Mucosa of stomach (tissue), 1 donor: ENCODE measurements around the gene KLRF1.

ENCODE experiments used
- H3K27me3 ChIP-seq: one replicate; pipeline ENCODE4 v1.7.0; 2013; ENCODE audit warnings: mild to moderate bottlenecking, low read length; ENCODE audit not compliant: control insufficient read depth, insufficient read depth
- H3K36me3 ChIP-seq: one replicate; pipeline ENCODE4 v1.7.0; 2013; ENCODE audit warnings: low read length; ENCODE audit not compliant: control insufficient read depth, insufficient read depth
- H3K4me1 ChIP-seq: one replicate; pipeline ENCODE4 v1.7.0; 2013; ENCODE audit warnings: mild to moderate bottlenecking, low read length; ENCODE audit not compliant: control insufficient read depth, insufficient read depth
- H3K4me3 ChIP-seq: one replicate; pipeline ENCODE4 v1.7.0; 2013; ENCODE audit warnings: low read length
- H3K9ac ChIP-seq: one replicate; pipeline ENCODE4 v1.7.0; 2013; ENCODE audit warnings: mild to moderate bottlenecking, low read length, moderate library complexity
- H3K9me3 ChIP-seq: one replicate; pipeline ENCODE4 v1.7.0; 2013; ENCODE audit warnings: mild to moderate bottlenecking, low read length, moderate library complexity; ENCODE audit not compliant: control insufficient read depth
- donor health status: Pancreatic carcinoma.

KLRF1 gene

DNA sequence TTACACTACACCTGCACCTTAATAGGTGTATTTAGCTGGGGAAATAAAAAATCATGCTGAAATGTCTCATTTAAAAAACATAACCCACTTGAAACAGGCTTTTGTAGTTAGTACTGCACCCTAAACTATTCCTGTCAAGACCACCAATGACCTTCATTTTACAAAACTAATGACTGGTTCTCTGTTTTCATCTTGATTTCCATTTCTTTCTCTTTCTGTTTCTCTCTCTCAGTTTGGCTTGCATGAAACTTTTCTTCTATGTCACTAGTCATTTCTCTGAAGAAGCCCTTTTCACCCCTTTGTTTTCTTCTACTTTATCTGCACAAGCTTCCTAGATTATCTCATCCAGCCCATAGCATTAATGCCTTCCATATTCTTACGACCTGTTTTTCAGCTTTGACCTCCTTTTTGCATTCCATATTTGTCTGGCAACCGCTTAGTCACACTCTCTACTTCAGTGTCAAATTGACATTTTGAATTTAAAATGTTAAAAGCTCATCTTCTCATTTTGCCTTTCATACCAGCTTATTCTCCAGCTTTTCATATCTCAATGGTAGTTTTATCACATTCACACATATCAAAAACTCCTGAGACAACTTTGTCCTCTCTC, 32.7 kb upstream of the KLRF1 start:
- no peaks in the 10 kb centered on the region for H3K9me3 ChIP-seq
- H3K9ac ChIP-seq, result no peak overlapping the region
- H3K4me3 ChIP-seq, result no peak overlapping the region
- no peaks in the 10 kb centered on the region for H3K36me3 ChIP-seq
- H3K27me3 ChIP-seq, result no peaks in the 10 kb centered on the region
- no peaks in the 10 kb centered on the region for H3K4me1 ChIP-seq

GRCh38 chr12:9795945-9796344, 31.3 kb upstream of the KLRF1 start:
- Histone ChIP-seq H3K4me1 (no peaks in the 10 kb centered on the region), H3K27me3 (no peaks in the 10 kb centered on the region), H3K9me3 (no peaks in the 10 kb centered on the region), H3K4me3 (no peak overlapping the region), H3K36me3 (no peaks in the 10 kb centered on the region), H3K9ac (no peak overlapping the region)

- Histone ChIP-seq H3K4me3 (no peak overlapping the region), H3K4me1 (no peaks in the 10 kb centered on the region), H3K27me3 (no peaks in the 10 kb centered on the region), H3K9me3 (no peaks in the 10 kb centered on the region), H3K36me3 (no peaks in the 10 kb centered on the region), H3K9ac (no peak overlapping the region)
Measured at GRCh38 chr12:9796346-9796745, 30.9 kb upstream of the KLRF1 start.

GRCh38 chr12:9796971-9797370, 30.3 kb upstream of the KLRF1 start:
- no peak overlapping the region for H3K9ac ChIP-seq
- H3K27me3 ChIP-seq, result no peaks in the 10 kb centered on the region
- no peak overlapping the region for H3K4me3 ChIP-seq
- H3K9me3 ChIP-seq, result no peaks in the 10 kb centered on the region
- no peaks in the 10 kb centered on the region for H3K4me1 ChIP-seq
- H3K36me3 ChIP-seq, result no peaks in the 10 kb centered on the region

- Histone ChIP-seq H3K4me1 (no peaks in the 10 kb centered on the region), H3K4me3 (no peak overlapping the region), H3K9me3 (no peaks in the 10 kb centered on the region), H3K36me3 (no peaks in the 10 kb centered on the region), H3K27me3 (no peaks in the 10 kb centered on the region), H3K9ac (no peak overlapping the region)
Measured at GRCh38 chr12:9797722-9798619, 29.3 kb upstream of the KLRF1 start.

- Histone ChIP-seq H3K9ac (no peak overlapping the region), H3K4me1 (no peaks in the 10 kb centered on the region), H3K27me3 (no peaks in the 10 kb centered on the region), H3K36me3 (no peaks in the 10 kb centered on the region), H3K9me3 (no peaks in the 10 kb centered on the region), H3K4me3 (no peak overlapping the region)
Measured at GRCh38 chr12:9799961-9800360, 27.3 kb upstream of the KLRF1 start.

- H3K27me3 ChIP-seq, result no peaks in the 10 kb centered on the region
- no peaks in the 10 kb centered on the region for H3K36me3 ChIP-seq
- H3K9ac ChIP-seq, result no peak overlapping the region
- H3K4me1 ChIP-seq, result no peaks in the 10 kb centered on the region
- no peak overlapping the region for H3K4me3 ChIP-seq
- H3K9me3 ChIP-seq, result no peaks in the 10 kb centered on the region
Measured at GRCh38 chr12:9805883-9806282, 21.4 kb upstream of the KLRF1 start.

DNA sequence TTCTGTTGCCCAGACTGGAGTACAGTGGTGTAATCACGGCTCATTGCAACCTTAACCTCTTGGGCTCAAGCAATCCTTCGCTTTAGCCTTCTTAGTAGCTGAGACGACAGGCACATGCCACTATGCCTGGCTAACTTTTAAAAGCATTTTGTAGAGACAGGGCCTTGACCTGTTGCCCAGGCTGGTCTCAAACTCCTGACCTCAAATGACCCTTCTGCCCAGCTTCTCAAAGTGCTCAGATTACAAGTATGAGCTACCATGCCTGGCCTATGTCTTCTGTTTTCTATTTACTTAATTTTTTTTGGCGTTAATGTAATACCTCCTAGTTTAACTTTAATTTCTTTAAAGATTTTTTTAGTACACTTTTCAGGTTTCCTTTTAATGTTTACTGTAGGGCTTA, 20.6 kb upstream of the KLRF1 start:
- no peaks in the 10 kb centered on the region for H3K27me3 ChIP-seq

GRCh38 chr12:9808504-9808903, 18.8 kb upstream of the KLRF1 start:
- H3K36me3 ChIP-seq, result no peaks in the 10 kb centered on the region
- no peak overlapping the region for H3K4me3 ChIP-seq
- peaks cover under 1% of the 10 kb centered on the region for H3K27me3 ChIP-seq
- H3K9ac ChIP-seq, result no peak overlapping the region
- H3K9me3 ChIP-seq, result no peaks in the 10 kb centered on the region
- no peaks in the 10 kb centered on the region for H3K4me1 ChIP-seq

More for the DNA sequence above, 20.6 kb upstream of the KLRF1 start:
- H3K9me3 ChIP-seq, result no peaks in the 10 kb centered on the region
- no peaks in the 10 kb centered on the region for H3K36me3 ChIP-seq
- no peaks in the 10 kb centered on the region for H3K4me1 ChIP-seq
- no peak overlapping the region for H3K9ac ChIP-seq
- H3K4me3 ChIP-seq, result no peak overlapping the region

- Histone ChIP-seq H3K4me3 (no peak overlapping the region), H3K27me3 (peaks cover 6% of the 10 kb centered on the region), H3K9me3 (no peaks in the 10 kb centered on the region), H3K4me1 (peaks cover 5% of the 10 kb centered on the region), H3K36me3 (no peaks in the 10 kb centered on the region), H3K9ac (no peak overlapping the region)
Measured at GRCh38 chr12:9809338-9809737, 17.9 kb upstream of the KLRF1 start.

- Histone ChIP-seq H3K9me3 (no peaks in the 10 kb centered on the region), H3K36me3 (no peaks in the 10 kb centered on the region), H3K9ac (no peak overlapping the region), H3K4me3 (no peak overlapping the region), H3K27me3 (peaks cover 6% of the 10 kb centered on the region), H3K4me1 (peaks cover 5% of the 10 kb centered on the region)
Measured at GRCh38 chr12:9809866-9810265, 17.4 kb upstream of the KLRF1 start.

DNA sequence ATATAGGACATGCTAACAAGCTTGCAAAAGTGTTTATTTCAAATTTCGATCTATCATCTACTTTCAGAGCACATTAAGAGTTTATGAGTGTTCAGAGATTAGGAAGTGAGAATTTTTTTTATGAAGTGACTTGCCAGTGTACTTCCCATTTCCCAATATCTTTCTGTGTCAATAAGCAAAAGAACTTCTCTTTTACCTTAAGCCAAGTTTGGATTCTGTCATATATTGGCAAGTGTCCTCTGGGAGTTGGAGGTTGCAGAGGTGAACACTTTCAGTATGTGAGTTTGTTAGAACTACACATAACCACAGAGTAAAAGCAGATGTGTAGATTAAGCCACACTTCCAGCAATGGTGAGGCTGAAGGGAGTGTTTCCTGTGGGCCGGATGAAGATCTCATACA, 16.6 kb upstream of the KLRF1 start:
- Histone ChIP-seq H3K9ac (no peak overlapping the region), H3K36me3 (no peaks in the 10 kb centered on the region), H3K4me3 (no peak overlapping the region), H3K9me3 (no peaks in the 10 kb centered on the region), H3K27me3 (peaks cover 6% of the 10 kb centered on the region), H3K4me1 (peaks cover 5% of the 10 kb centered on the region)
